SK-N-SH (cell line): Measurements from ENCODE around the gene PRKCH.
"Not testable (repeated sequence)": the region's sequence is repeated elsewhere in the genome, so short reads cannot be mapped to it uniquely, and the experiment has no call there.

Source experiments
- CTCF ChIP-seq: fragments of 200-600 bp; sonication (generic); IDR thresholded peaks from 2 replicates; pipeline ENCODE4 v1.6.1; 2017; ENCODE audit warnings: antibody characterized with exemption, mild to moderate bottlenecking, moderate library complexity
- EP300 ChIP-seq, 2 experiments: IDR thresholded peaks; 2 replicates each; pipeline versions ENCODE4 v1.4.0 to v1.6.1; 2012; ENCODE audit warnings: borderline replicate concordance in 1 of 2, low read depth in 1 of 2, low read length in 1 of 2
- IRF3 ChIP-seq: fragments of 150-350 bp; IDR thresholded peaks from 2 replicates; pipeline ENCODE4 v1.6.1; 2016; ENCODE audit warnings: mild to moderate bottlenecking, low read depth, low read length
- MXI1 ChIP-seq: IDR thresholded peaks from 2 replicates; pipeline ENCODE4 v1.6.1; 2012; ENCODE audit warnings: mild to moderate bottlenecking, low read depth, low read length, improper control_type of control experiment
- TEAD4 ChIP-seq: IDR thresholded peaks from 2 replicates; pipeline ENCODE4 v1.4.0; 2012; ENCODE audit warnings: mild to moderate bottlenecking, borderline replicate concordance; ENCODE audit not compliant: insufficient read depth

DNA sequence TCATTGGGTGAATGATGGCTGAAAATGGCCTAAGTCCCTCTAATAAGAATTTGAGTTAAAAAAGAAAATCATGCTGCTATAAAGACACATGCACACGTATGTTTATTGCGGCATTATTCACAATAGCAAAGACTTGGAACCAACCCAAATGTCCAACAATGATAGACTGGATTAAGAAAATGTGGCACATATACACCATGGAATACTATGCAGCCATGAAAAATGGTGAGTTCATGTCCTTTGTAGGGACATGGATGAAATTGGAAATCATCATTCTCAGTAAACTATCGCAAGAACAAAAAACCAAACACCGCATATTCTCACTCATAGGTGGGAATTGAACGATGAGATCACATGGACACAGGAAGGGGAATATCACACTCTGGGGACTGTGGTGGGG, 208.0 kb downstream of the PRKCH start:
- TF ChIP-seq TEAD4; EP300 (IDR thresholded peaks at IDR 0.05; ENCODE audit: borderline replicate concordance in 1 of 2, low read depth in 1 of 2, low read length in 1 of 2); CTCF; MXI1; IRF3: not testable (repeated sequence)
